Heart left ventricle (tissue), 16 donors: ENCODE measurements around the gene CACNB4. TPM values are rescaled to one million over a fixed set of nuclear protein-coding genes. Genes with fewer than 3 reads are reported as not detected.

Source experiments
- ATAC-seq, 4 donors: fragments of 200-7000 bp; cut with Tn5 transposase; one replicate each; pipeline ENCODE4 v1.9.1; 2020 to 2022; ENCODE audit warnings: moderate library complexity in 4 of 4, mild to moderate bottlenecking in 3 of 4, moderate number of reproducible peaks in 1 of 4
- DNase-seq, 5 donors: peaks; one replicate each; pipeline ENCODE4 v3.0.0-alpha.2; 2020
- H3K27ac ChIP-seq, 12 donors: fragments of 200-600 bp; sonication (generic) in 4 of 12; one replicate each; pipeline versions ENCODE4 v1.5.0 to v1.8.0; 2016 to 2022; ENCODE audit warnings: mild to moderate bottlenecking in 2 of 12
- H3K27me3 ChIP-seq, 9 donors: fragments of 200-600 bp; sonication (generic) in 2 of 9; one replicate each; pipeline versions ENCODE4 v1.5.1 to v1.8.0; 2016 to 2022; ENCODE audit warnings: mild to moderate bottlenecking in 3 of 9
- H3K36me3 ChIP-seq, 9 donors: fragments of 200-600 bp; sonication (generic) in 2 of 9; one replicate each; pipeline versions ENCODE4 v1.5.0 to v1.8.0; 2018 to 2022; ENCODE audit warnings: mild to moderate bottlenecking in 2 of 9
- H3K4me1 ChIP-seq, 12 donors: fragments of 200-600 bp; sonication (generic) in 4 of 12; one replicate each; pipeline versions ENCODE4 v1.5.0 to v1.8.0; 2016 to 2022; ENCODE audit warnings: mild to moderate bottlenecking in 3 of 12
- H3K4me3 ChIP-seq, 12 donors: fragments of 200-600 bp; sonication (generic) in 4 of 12; one replicate each; pipeline versions ENCODE4 v1.5.0 to v1.8.0; 2017 to 2022; ENCODE audit warnings: mild to moderate bottlenecking in 9 of 12, moderate library complexity in 4 of 12
- H3K9me3 ChIP-seq, 12 donors: fragments of 200-600 bp; sonication (generic) in 4 of 12; one replicate each; pipeline versions ENCODE4 v1.5.0 to v1.8.0; 2016 to 2022; ENCODE audit warnings: mild to moderate bottlenecking in 1 of 12
- POLR2A ChIP-seq, 2 donors: fragments of 450-650 bp; IDR thresholded peaks; one replicate each; pipeline ENCODE4 v1.6.1; 2017; ENCODE audit warnings: antibody characterized with exemption in 2 of 2, mild to moderate bottlenecking in 2 of 2, moderate library complexity in 2 of 2
- WGBS, 4 donors: extraction: QIAGEN DNeasy Blood & Tissue Kit in 2 of 4; methylation state at CpG; one replicate each; pipeline versions ENCODE4 v1.1.5 to v1.1.7; 2013 to 2018; 5-methylcytosine and 5-hydroxymethylcytosine counted together
- intact Hi-C, 10 donors: fragments of 100-400 bp; cut with DNase I; formaldehyde crosslinking; loops; one replicate each; pipeline versions ENCODE4 v1.11.1 to v1.14.2; 2022
- polyA plus RNA-seq, 2 donors: library from polyadenylated mRNA; stranded (reverse); fragments of 200-250 nt; gene quantifications; one replicate each; pipeline ENCODE4 v1.2.3, GENCODE V29; 2013
- total RNA-seq, 9 donors: library from RNA; depleted of rRNA in 2 of 9; stranded (reverse); fragments of >200 nt in 2 of 9; fragmentation: NEBNext Ultra II Directional in 3 of 9; extraction: Animal tissue kit (Norgen Biotek cat#: 25700) in 3 of 9; gene quantifications; one replicate each; pipeline versions ENCODE4 v1.1.0 to v1.2.4, GENCODE V29; 2016 to 2023
- TF ChIP-seq, protein P1 (sequence below), 12 donors: fragments of 200-600 bp; sonication (generic) in 4 of 12; IDR thresholded peaks; one replicate each; pipeline versions ENCODE4 v1.5.0 to v1.8.0; 2018 to 2022; ENCODE audit warnings: antibody characterized with exemption in 12 of 12, mild to moderate bottlenecking in 5 of 12
- donor health status: ischemic (EF 13 %, LVEDD 7.1; RV severe dilation, severe dysfunction).
- donor health status: healthy with polysubstance abuse.
- donor health status: DM: no; HTN: yes; CAD: no.
- donor health status: DM: no; HTN: no; CAD: no.
- donor health status: ischemic (EF 25% LVEDD 6.9; RV normal size, moderate dysfunction).
- donor health status: ischemic (EF 25% LVEDD 5.7; RV mildly dilated, moderate dysfunction).
- donor health status: healthy.
- donor health status: DM: yes; HTN: yes; CAD: no.
- donor health status: ischemic (EF 35%, LVEDD 5.7; RV mildly dilated, moderate dysfunction).
- donor health status: nonischemic (EF 11% LVEDD 7.7; RV severe dilation, severe dysfunction).
- donor health status: DM: yes; HTN: yes; CAD: no.
- donor health status: PGD.
- donor health status: ischemic (EF 29% LVEDD 5.4; RV normal size, mild dysfunction).
- donor health status: nonischemic (EF 23%, LVEDD 6.1; RV moderate dilation, normal function).

The CACNB4 gene
- total and polyA plus RNA-seq, 11 donors = 0.03 to 1.5 (median 0.39) TPM

DNA sequence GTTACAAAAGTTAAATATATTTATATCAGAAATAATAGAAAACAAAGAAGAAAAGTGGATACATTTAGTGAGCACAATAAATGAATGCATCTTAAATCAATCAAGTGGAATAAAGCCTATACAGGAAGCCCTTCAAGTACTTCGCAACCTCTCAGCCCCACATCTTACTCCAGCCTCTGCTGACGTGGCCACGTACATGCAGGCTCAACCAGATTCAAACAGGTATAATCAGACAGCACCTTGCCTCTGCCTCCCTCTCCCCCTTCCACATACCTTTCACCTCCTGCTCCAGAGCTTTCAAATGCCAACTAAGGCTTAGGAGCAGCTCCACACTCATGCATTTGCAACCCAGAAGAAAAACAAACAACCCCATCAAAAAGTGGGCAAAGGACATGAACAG, 32.9 kb downstream of the CACNB4 start:
- TF ChIP-seq, protein P1, sequence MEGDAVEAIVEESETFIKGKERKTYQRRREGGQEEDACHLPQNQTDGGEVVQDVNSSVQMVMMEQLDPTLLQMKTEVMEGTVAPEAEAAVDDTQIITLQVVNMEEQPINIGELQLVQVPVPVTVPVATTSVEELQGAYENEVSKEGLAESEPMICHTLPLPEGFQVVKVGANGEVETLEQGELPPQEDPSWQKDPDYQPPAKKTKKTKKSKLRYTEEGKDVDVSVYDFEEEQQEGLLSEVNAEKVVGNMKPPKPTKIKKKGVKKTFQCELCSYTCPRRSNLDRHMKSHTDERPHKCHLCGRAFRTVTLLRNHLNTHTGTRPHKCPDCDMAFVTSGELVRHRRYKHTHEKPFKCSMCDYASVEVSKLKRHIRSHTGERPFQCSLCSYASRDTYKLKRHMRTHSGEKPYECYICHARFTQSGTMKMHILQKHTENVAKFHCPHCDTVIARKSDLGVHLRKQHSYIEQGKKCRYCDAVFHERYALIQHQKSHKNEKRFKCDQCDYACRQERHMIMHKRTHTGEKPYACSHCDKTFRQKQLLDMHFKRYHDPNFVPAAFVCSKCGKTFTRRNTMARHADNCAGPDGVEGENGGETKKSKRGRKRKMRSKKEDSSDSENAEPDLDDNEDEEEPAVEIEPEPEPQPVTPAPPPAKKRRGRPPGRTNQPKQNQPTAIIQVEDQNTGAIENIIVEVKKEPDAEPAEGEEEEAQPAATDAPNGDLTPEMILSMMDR (IDR thresholded peaks at IDR 0.05) = no peak
- no peak for TF ChIP-seq POLR2A (IDR thresholded peaks at IDR 0.05)
- WGBS, 4 donors = 79 to 89% (median 85%) methylated on average over 3 of the region's 3 CpGs
- no peak overlapping the region for H3K27ac ChIP-seq
- ATAC-seq = no peak
- H3K27me3 ChIP-seq = no peaks in the 10 kb centered on the region
- H3K4me3 ChIP-seq = no peak overlapping the region
- no peaks in the 10 kb centered on the region for H3K36me3 ChIP-seq
- no peaks in the 10 kb centered on the region for H3K9me3 ChIP-seq
- peaks cover 0 to 15% (median 1%) of the 10 kb centered on the region in 12 donors for H3K4me1 ChIP-seq
- no peak for DNase-seq
- intact Hi-C loops = no loop called here

DNA sequence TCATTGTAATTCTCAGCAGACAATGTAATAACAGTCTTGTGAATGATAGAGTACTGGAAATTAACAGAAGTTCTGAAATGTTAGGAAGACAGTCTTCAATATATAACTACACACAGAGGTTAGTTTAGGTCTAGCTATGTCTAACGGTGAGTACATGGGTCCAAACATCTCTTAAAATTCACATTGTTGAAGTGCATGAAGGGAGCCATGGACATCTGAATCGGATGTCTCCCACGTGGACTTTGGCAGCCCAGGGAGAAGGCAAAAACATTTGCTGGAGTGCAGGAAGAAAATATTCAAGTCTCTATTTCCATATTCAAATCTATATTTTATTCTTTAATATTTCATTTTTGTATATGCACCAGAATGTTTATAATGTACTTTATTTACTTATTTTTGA, 34.8 kb downstream of the CACNB4 start:
- H3K4me1 ChIP-seq = peaks cover 0 to 15% (median 1%) of the 10 kb centered on the region in 12 donors
- H3K36me3 ChIP-seq = no peaks in the 10 kb centered on the region
- DNase-seq (no peak), ATAC-seq (no peak)
- no peak for TF ChIP-seq POLR2A (IDR thresholded peaks at IDR 0.05)
- TF ChIP-seq, protein P1 (IDR thresholded peaks at IDR 0.05) = no peak
- H3K27me3 ChIP-seq = no peaks in the 10 kb centered on the region
- intact Hi-C loops = no loop called here
- no peak overlapping the region for H3K4me3 ChIP-seq
- H3K27ac ChIP-seq = no peak overlapping the region
- whole genome bisulfite sequencing, 4 donors = 61 to 74% (median 68%) methylated on average over 3 of the region's 3 CpGs
- H3K9me3 ChIP-seq = no peaks in the 10 kb centered on the region

DNA sequence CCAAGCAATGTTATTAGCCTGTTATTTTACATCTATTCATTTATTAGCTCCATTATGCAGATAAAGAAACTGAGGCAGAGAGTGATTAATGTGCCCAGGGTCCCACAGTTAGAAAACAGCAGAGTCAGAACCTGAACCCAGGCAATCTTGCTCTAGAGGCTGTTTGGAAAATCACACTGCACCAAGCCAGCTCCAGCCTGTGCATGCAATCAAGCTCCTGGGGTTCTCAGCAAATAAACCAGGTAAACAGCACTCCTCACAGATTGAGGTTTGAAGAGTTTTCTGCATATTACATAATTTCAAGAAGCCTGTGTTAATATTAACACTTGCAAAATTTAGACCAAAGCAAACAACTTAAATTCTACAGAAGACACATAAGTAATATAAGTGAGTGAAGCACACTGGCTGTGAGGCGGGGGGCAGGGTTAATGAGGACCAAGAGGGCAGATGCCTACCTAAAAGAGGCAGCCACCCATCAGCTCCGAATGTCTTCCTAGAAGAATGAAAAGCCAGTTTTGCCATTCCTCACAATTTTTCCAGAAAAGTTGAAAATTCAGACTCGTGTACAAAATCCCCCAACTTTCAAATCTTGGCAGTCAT, 35.4 kb downstream of the CACNB4 start:
- intact Hi-C loops = no loop called here
- no peak for ATAC-seq

More for the DNA sequence above, 35.4 kb downstream of the CACNB4 start:
- no peak for TF ChIP-seq POLR2A (IDR thresholded peaks at IDR 0.05)
- TF ChIP-seq, protein P1 (IDR thresholded peaks at IDR 0.05) = no peak
- peaks cover 0 to 15% (median 1%) of the 10 kb centered on the region in 12 donors for H3K4me1 ChIP-seq
- DNase-seq = no peak
- H3K4me3 ChIP-seq = no peak overlapping the region
- H3K36me3 ChIP-seq = no peaks in the 10 kb centered on the region
- H3K9me3 ChIP-seq = peaks cover 0 to 4% (median 0%) of the 10 kb centered on the region in 12 donors
- H3K27ac ChIP-seq = no peak overlapping the region
- WGBS, 4 donors = 65 to 78% (median 71%) methylated on average over 3 of the region's 3 CpGs
- H3K27me3 ChIP-seq = no peaks in the 10 kb centered on the region
